Endothelial cell of umbilical vein (primary cell): Measurements from ENCODE around the gene HAGH. TPM values are rescaled to one million over a fixed set of nuclear protein-coding genes. Genes with fewer than 3 reads are reported as not detected.

ENCODE experiments used
- BruUV-seq: library from RNA; stranded (reverse); fragments of 400-500 nt; replicated peaks from 2 replicates; lab custom pipeline; 2021; lab: Mats Ljungman, UMichigan
- CTCF ChIA-PET: fragments of 300-600, 350-600 bp; sonication (Branson Sonifier 250); formaldehyde crosslinking; loops from one replicate; lab custom pipeline; 2021; ENCODE audit warnings: antibody characterized with exemption, inconsistent platforms; lab: Charles Lee
- POLR2A ChIA-PET: fragments of 300-600, 350-600 bp; sonication (Branson Sonifier 250); formaldehyde crosslinking; loops from one replicate; lab custom pipeline; 2021; ENCODE audit warnings: antibody characterized with exemption, inconsistent platforms; lab: Charles Lee
- DNase-seq: peaks from one replicate; pipeline ENCODE4 v3.0.0-alpha.2; 2011; ENCODE audit warnings: low read depth, low spot score
- FAIRE-seq: peaks from 2 replicates; lab custom pipeline; 2011; peaks lifted over from hg19 to GRCh38; lab: Jason Lieb, UNC
- H2AFZ ChIP-seq: 2 replicates; pipeline ENCODE4 v1.6.0; 2012; ENCODE audit warnings: low read depth, low read length, control low read depth, inconsistent platforms
- H3K27ac ChIP-seq: 2 replicates; pipeline ENCODE4 v1.5.1; 2011; ENCODE audit warnings: low read depth, mild to moderate bottlenecking, control low read depth, low read length, moderate library complexity; ENCODE audit not compliant: insufficient read depth
- H3K27me3 ChIP-seq, 2 experiments: 2 replicates each; pipeline versions ENCODE4 v1.6.0 to v1.6.1; 2011; ENCODE audit warnings: low read length in 2 of 2, mixed read lengths in 1 of 2; ENCODE audit not compliant: control insufficient read depth in 2 of 2, insufficient read depth in 2 of 2
- H3K36me3 ChIP-seq, 2 experiments: 2 replicates in 1 of 2; 3 replicates in 1 of 2; pipeline ENCODE4 v1.5.1; 2011; ENCODE audit warnings: low read length in 2 of 2, mild to moderate bottlenecking in 1 of 2, moderate library complexity in 1 of 2; ENCODE audit not compliant: control insufficient read depth in 2 of 2, insufficient read depth in 2 of 2; ENCODE audit errors: extremely low read depth in 1 of 2
- H3K4me1 ChIP-seq: 3 replicates; pipeline ENCODE4 v1.5.1; 2011; ENCODE audit warnings: mild to moderate bottlenecking, low read length; ENCODE audit not compliant: control insufficient read depth, insufficient read depth; ENCODE audit errors: extremely low read depth
- H3K4me2 ChIP-seq: 2 replicates; pipeline ENCODE4 v1.6.1; 2011; ENCODE audit warnings: low read length, control low read depth, mixed read lengths; ENCODE audit not compliant: insufficient read depth
- H3K4me3 ChIP-seq, 3 experiments: fragments of 200-600 bp in 1 of 3; sonication (generic), shearing (Covaris generic) in 1 of 3; replicated peaks in 1 of 3; 2 replicates each; pipeline ENCODE4 v1.5.1; 2011 to 2016; ENCODE audit warnings: control low read depth in 3 of 3, low read length in 3 of 3, mild to moderate bottlenecking in 2 of 3, inconsistent platforms in 1 of 3, low read depth in 1 of 3, moderate library complexity in 1 of 3; ENCODE audit not compliant: insufficient read depth in 1 of 3
- H3K79me2 ChIP-seq: 2 replicates; pipeline ENCODE4 v1.6.0; 2012; ENCODE audit warnings: low read length, inconsistent platforms; ENCODE audit not compliant: control insufficient read depth, insufficient read depth
- H3K9ac ChIP-seq: replicated peaks from 2 replicates; pipeline ENCODE3; 2011; ENCODE audit warnings: low read length, control low read depth; ENCODE audit not compliant: insufficient read depth; ENCODE audit errors: extremely low read depth
- H3K9me1 ChIP-seq: replicated peaks from 3 replicates; pipeline ENCODE4 v1.6.0; 2011; ENCODE audit warnings: mild to moderate bottlenecking, low read length; ENCODE audit not compliant: control insufficient read depth, insufficient read depth; ENCODE audit errors: extremely low read depth
- H3K9me3 ChIP-seq: replicated peaks from 2 replicates; pipeline ENCODE4 v1.5.1; 2012; ENCODE audit warnings: low read length, inconsistent platforms; ENCODE audit not compliant: control insufficient read depth, insufficient read depth
- H4K20me1 ChIP-seq: replicated peaks from 2 replicates; pipeline ENCODE3; 2011; ENCODE audit warnings: mild to moderate bottlenecking, low read length; ENCODE audit not compliant: control insufficient read depth, insufficient read depth; ENCODE audit errors: extremely low read depth
- CTCF ChIP-seq, 2 donors: IDR thresholded peaks; 1 replicate in 1 of 2; 2 replicates in 1 of 2; pipeline ENCODE4 v1.5.1; 2011; ENCODE audit warnings: low read length in 2 of 2, mild to moderate bottlenecking in 2 of 2, moderate library complexity in 2 of 2, control low read depth in 1 of 2, inconsistent platforms in 1 of 2, low read depth in 1 of 2; ENCODE audit not compliant: insufficient read depth in 1 of 2; ENCODE audit errors: extremely low read depth in 1 of 2
- EZH2 ChIP-seq: IDR thresholded peaks from 2 replicates; pipeline ENCODE4 v1.6.1; 2012; ENCODE audit warnings: borderline replicate concordance, low read depth, mild to moderate bottlenecking, moderate library complexity, low read length, inconsistent platforms; ENCODE audit not compliant: severe bottlenecking
- FOS ChIP-seq: IDR thresholded peaks from 2 replicates; pipeline ENCODE4 v1.6.1; 2011; ENCODE audit warnings: mild to moderate bottlenecking, low read length, moderate library complexity, borderline replicate concordance; ENCODE audit not compliant: insufficient read depth
- GATA2 ChIP-seq: IDR thresholded peaks from 2 replicates; pipeline ENCODE4 v1.7.0; 2011; ENCODE audit warnings: low read depth, mild to moderate bottlenecking, moderate library complexity, mixed read lengths, low read length; ENCODE audit not compliant: insufficient read length, insufficient read depth
- JUN ChIP-seq: IDR thresholded peaks from 2 replicates; pipeline ENCODE4 v1.6.1; 2011; ENCODE audit warnings: borderline replicate concordance, low read depth; ENCODE audit not compliant: insufficient read length, insufficient read depth
- MAX ChIP-seq: IDR thresholded peaks from 2 replicates; pipeline ENCODE4 v1.6.1; 2011; ENCODE audit not compliant: insufficient read depth, insufficient read length
- MYC ChIP-seq: IDR thresholded peaks from one replicate; pipeline ENCODE4 v1.6.1; 2011; ENCODE audit warnings: mild to moderate bottlenecking, low read depth, low read length
- POLR2A ChIP-seq: IDR thresholded peaks from 2 replicates; pipeline ENCODE4 v1.6.1; 2012; ENCODE audit warnings: low read depth, mild to moderate bottlenecking, control low read depth, low read length
- POLR2AphosphoS5 ChIP-seq: IDR thresholded peaks from 2 replicates; pipeline ENCODE4 v1.6.1; 2012; ENCODE audit warnings: low read depth, mild to moderate bottlenecking, control low read depth, low read length, moderate library complexity; ENCODE audit not compliant: insufficient read depth
- dilution Hi-C: fragments of 300-500 bp; cut with MboI; formaldehyde crosslinking; loops from one replicate; pipeline ENCODE4 v1.15.0; 2019; ENCODE audit warnings: low sequenced_read_pairs; ENCODE audit not compliant: extremely low pct_ligation_motif_present
- intact Hi-C: fragments of 100-400 bp; cut with micrococcal nuclease; formaldehyde crosslinking; loops from one replicate; pipeline ENCODE4 v1.10.0; 2022
- polyA plus RNA-seq, 4 experiments: library from polyadenylated mRNA; depleted of rRNA in 3 of 4; stranded (reverse) in 3 of 4; unstranded in 1 of 4; fragments of >200 nt; gene quantifications; 2 replicates each; pipeline versions ENCODE4 v1.2.1 to v1.2.3, GENCODE V29; 2011 to 2012; ENCODE audit warnings: missing spikeins in 1 of 4
- total RNA-seq: library from RNA; stranded (reverse); gene quantifications from 2 replicates; pipeline ENCODE4 v1.2.3, GENCODE V29; 2021

The HAGH gene
- total and polyA plus RNA-seq, 2 donors (not counting 3 experiments of a cell fraction or from before 2014, with no cell fraction given), result 54.3 to 84.2 TPM

DNA sequence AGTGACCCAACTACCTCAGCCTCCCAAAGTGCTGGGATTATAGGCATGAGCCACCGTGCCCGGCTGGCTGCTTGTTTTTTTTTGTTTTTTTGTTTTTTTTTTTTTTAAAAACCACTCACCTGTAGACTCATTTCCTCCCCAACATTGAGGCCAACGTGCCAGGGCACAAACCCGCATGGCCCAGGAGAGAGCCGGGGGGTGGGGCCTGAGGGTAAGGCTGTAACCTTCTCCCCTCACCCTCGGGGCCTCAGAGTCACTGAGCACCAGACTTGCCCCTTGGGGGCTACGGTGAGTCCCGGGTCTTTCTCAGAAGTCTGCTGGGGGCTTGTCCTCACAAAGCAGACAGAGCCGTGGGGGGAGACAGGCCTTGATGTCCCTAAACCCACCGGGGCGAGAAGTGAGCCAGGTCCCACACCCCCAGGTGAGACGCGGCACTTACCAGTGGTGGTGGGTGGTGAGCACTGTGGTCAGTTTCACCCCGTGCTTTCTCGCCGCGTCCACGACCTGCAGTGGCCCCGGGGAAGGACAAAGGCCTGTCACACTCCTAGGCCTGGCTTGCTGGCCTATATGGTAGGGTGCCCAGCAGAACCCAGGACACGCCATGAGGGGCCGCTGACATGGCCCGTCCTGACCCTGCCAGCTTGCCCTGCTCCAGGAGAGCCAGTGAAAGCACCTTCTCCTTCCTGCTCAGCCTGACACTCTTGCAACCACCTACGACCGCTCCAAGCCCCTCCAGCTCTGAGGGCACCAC, 4.6 kb downstream of the HAGH start:
- Histone ChIP-seq H2AFZ (no peak overlapping the region), H3K27ac (no peak overlapping the region), H3K4me2 (no peak overlapping the region), H3K4me1 (peaks cover 5% of the 10 kb centered on the region), H3K4me3 (no peak overlapping the region), H3K27me3 (no peaks in the 10 kb centered on the region), H3K36me3 (peaks cover 0 to 29% of the 10 kb centered on the region in 2 experiments), H4K20me1 (no peaks in the 10 kb centered on the region), H3K9me1 (no peaks in the 10 kb centered on the region), H3K9ac (no peak overlapping the region), H3K9me3 (no peaks in the 10 kb centered on the region), H3K79me2 (peaks cover 2% of the 10 kb centered on the region)
- DNase-seq (no peak), FAIRE-seq (no peak)
- POLR2A ChIA-PET, result no interaction called here
- dilution Hi-C loops (no loop called here), intact Hi-C loops (no loop called here)
- TF ChIP-seq MYC (no peak), EZH2 (no peak), MAX (no peak), POLR2AphosphoS5 (no peak), GATA2 (no peak), CTCF (IDR thresholded peaks at IDR 0.05; ENCODE audit: extremely low read depth in 1 of 2, insufficient read depth in 1 of 2, low read depth in 1 of 2, low read length in 2 of 2) (no peak), POLR2A (no peak), JUN (no peak), FOS (no peak)
- CTCF ChIA-PET, result interaction anchor here (2.2 kb wide), 1 partner anchor 49 kb away, joined by 16 read pairs; the partner anchor contains the start of genes EME2 and MRPS34
- no TSS peak for BruUV-seq
